Neural crest cell (in vitro differentiated cells): Measurements from ENCODE around the gene C1orf105. TPM values are rescaled to one million over a fixed set of nuclear protein-coding genes. Genes with fewer than 3 reads are reported as not detected.

Experiments
- DNase-seq: peaks from one replicate; pipeline ENCODE4 v3.0.0; 2021; ENCODE audit warnings: low read depth, mixed read lengths, low spot score
- H3K27ac Mint-ChIP-seq: one replicate; pipeline ENCODE4 v1.8.0; 2021; ENCODE audit warnings: mild to moderate bottlenecking, mixed read lengths; ENCODE audit not compliant: unreplicated experiment
- H3K27me3 Mint-ChIP-seq: 2 replicates; pipeline ENCODE4 v1.8.0; 2021; ENCODE audit warnings: low read depth, mild to moderate bottlenecking, mixed read lengths
- H3K36me3 Mint-ChIP-seq: 2 replicates; pipeline ENCODE4 v1.8.0; 2021; ENCODE audit warnings: low read depth, mild to moderate bottlenecking, mixed read lengths
- H3K4me1 Mint-ChIP-seq: 2 replicates; pipeline ENCODE4 v1.8.0; 2021; ENCODE audit warnings: mixed read lengths
- H3K4me3 Mint-ChIP-seq: one replicate; pipeline ENCODE4 v1.8.0; 2021; ENCODE audit warnings: mild to moderate bottlenecking, mixed read lengths
- H3K9me3 Mint-ChIP-seq: 2 replicates; pipeline ENCODE4 v1.8.0; 2021; ENCODE audit warnings: mixed read lengths
- CTCF ChIP-seq: fragments of 200-600 bp; sonication (generic); conservative IDR thresholded peaks from 2 replicates; pipeline ENCODE4 v1.5.0; 2021; ENCODE audit warnings: antibody characterized with exemption, mild to moderate bottlenecking
- total RNA-seq: library from RNA; stranded (reverse); gene quantifications from 2 replicates; pipeline ENCODE4 v1.2.1, GENCODE V29; 2021

Gene C1orf105
- total RNA-seq, 1 donor from 2014 or later, result not detected

- H3K4me1 Mint-ChIP-seq, result peaks cover under 1% of the 10 kb centered on the region
- peaks cover under 1% of the 10 kb centered on the region for H3K9me3 Mint-ChIP-seq
- no peaks in the 10 kb centered on the region for H3K27me3 Mint-ChIP-seq
- no peak overlapping the region for H3K4me3 Mint-ChIP-seq
- no peaks in the 10 kb centered on the region for H3K36me3 Mint-ChIP-seq
- no peak overlapping the region for H3K27ac Mint-ChIP-seq
- no peak for DNase-seq
- TF ChIP-seq CTCF, result no peak
Measured at GRCh38 chr1:172466795-172467407, 46.4 kb downstream of the C1orf105 start.

- no peak for TF ChIP-seq CTCF
- H3K27ac Mint-ChIP-seq, result no peak overlapping the region
- no peak overlapping the region for H3K4me3 Mint-ChIP-seq
- H3K27me3 Mint-ChIP-seq, result no peaks in the 10 kb centered on the region
- DNase-seq, result no peak
- no peaks in the 10 kb centered on the region for H3K4me1 Mint-ChIP-seq
- H3K36me3 Mint-ChIP-seq, result no peaks in the 10 kb centered on the region
- H3K9me3 Mint-ChIP-seq, result peaks cover 2% of the 10 kb centered on the region
Measured at GRCh38 chr1:172467446-172467845, 47.0 kb downstream of the C1orf105 start.

- Mint-ChIP-seq H3K36me3 (no peaks in the 10 kb centered on the region), H3K27ac (no peak overlapping the region), H3K4me3 (no peak overlapping the region), H3K4me1 (peaks cover 2% of the 10 kb centered on the region), H3K9me3 (peaks cover 2% of the 10 kb centered on the region), H3K27me3 (no peaks in the 10 kb centered on the region)
- no peak for DNase-seq
- no peak for TF ChIP-seq CTCF
Measured at GRCh38 chr1:172468296-172468695, 47.8 kb downstream of the C1orf105 start.

GRCh38 chr1:172469717-172470116 lies 49.2 kb downstream of the C1orf105 start:
- peaks cover 6% of the 10 kb centered on the region for H3K4me1 Mint-ChIP-seq

GRCh38 chr1:172470149-172470548 lies 49.7 kb downstream of the C1orf105 start:
- Mint-ChIP-seq H3K27ac (no peak overlapping the region), H3K4me1 (peaks cover 6% of the 10 kb centered on the region), H3K27me3 (no peaks in the 10 kb centered on the region), H3K36me3 (no peaks in the 10 kb centered on the region), H3K4me3 (no peak overlapping the region), H3K9me3 (peaks cover 2% of the 10 kb centered on the region)
- DNase-seq, result no peak
- TF ChIP-seq CTCF, result no peak

More at GRCh38 chr1:172469717-172470116, 49.2 kb downstream of the C1orf105 start:
- DNase-seq, result no peak
- Mint-ChIP-seq H3K27ac (no peak overlapping the region), H3K4me3 (no peak overlapping the region), H3K9me3 (peaks cover 2% of the 10 kb centered on the region), H3K36me3 (no peaks in the 10 kb centered on the region), H3K27me3 (no peaks in the 10 kb centered on the region)
- no peak for TF ChIP-seq CTCF
